ENCODE measurements around the gene ANO7.

ANO7 gene

GRCh38 chr2:241208058-241208457 is 19.6 kb downstream of the ANO7 start:
- DNase-seq (ENCODE audit: low read depth in 2 of 2), result no peak

- no peak for DNase-seq (ENCODE audit: low read depth in 2 of 2)
These were observed 20.8 kb downstream of the ANO7 start for GRCh38 chr2:241209271-241209670.

- DNase-seq (ENCODE audit: low read depth in 2 of 2), result no peak
These were observed 22.8 kb downstream of the ANO7 start for GRCh38 chr2:241211276-241211675.

- no peak for DNase-seq (ENCODE audit: low read depth in 2 of 2)
These were observed 24.6 kb downstream of the ANO7 start for GRCh38 chr2:241213041-241213440.

- no peak for DNase-seq (ENCODE audit: low read depth in 2 of 2)
These were observed 25.1 kb downstream of the ANO7 start for GRCh38 chr2:241213567-241213966.

- DNase-seq (ENCODE audit: low read depth in 2 of 2), result no peak
These were observed 25.7 kb downstream of the ANO7 start for GRCh38 chr2:241214209-241214608.

GRCh38 chr2:241214766-241215165 is 26.3 kb downstream of the ANO7 start:
- no peak for DNase-seq (ENCODE audit: low read depth in 2 of 2)

- no peak for DNase-seq (ENCODE audit: low read depth in 2 of 2)
These were observed 26.9 kb downstream of the ANO7 start for GRCh38 chr2:241215421-241215820.

- DNase-seq (ENCODE audit: low read depth in 2 of 2), result no peak
These were observed 27.8 kb downstream of the ANO7 start for GRCh38 chr2:241216211-241216761.

GRCh38 chr2:241217320-241218031 is 29.0 kb downstream of the ANO7 start:
- no peak for DNase-seq (ENCODE audit: low read depth in 2 of 2)

- no peak for DNase-seq (ENCODE audit: low read depth in 2 of 2)
These were observed 29.9 kb downstream of the ANO7 start for GRCh38 chr2:241218131-241219029.

GRCh38 chr2:241219030-241219382 is 30.5 kb downstream of the ANO7 start:
- no peak for DNase-seq (ENCODE audit: low read depth in 2 of 2)

GRCh38 chr2:241219856-241220356 is 31.4 kb downstream of the ANO7 start:
- no peak for DNase-seq (ENCODE audit: low read depth in 2 of 2)

- no peak for DNase-seq (ENCODE audit: low read depth in 2 of 2)
These were observed 34.9 kb downstream of the ANO7 start for GRCh38 chr2:241223211-241224017.

GRCh38 chr2:241224018-241224850 is 35.8 kb downstream of the ANO7 start:
- DNase-seq (ENCODE audit: low read depth in 2 of 2), result no peak

GRCh38 chr2:241224851-241225438 is 36.5 kb downstream of the ANO7 start:
- no peak for DNase-seq (ENCODE audit: low read depth in 2 of 2)

- DNase-seq (ENCODE audit: low read depth in 2 of 2), result no peak
These were observed 37.1 kb downstream of the ANO7 start for GRCh38 chr2:241225545-241225944.

GRCh38 chr2:241225983-241226382 is 37.5 kb downstream of the ANO7 start:
- no peak for DNase-seq (ENCODE audit: low read depth in 2 of 2)

- DNase-seq (ENCODE audit: low read depth in 2 of 2), result no peak
These were observed 38.5 kb downstream of the ANO7 start for GRCh38 chr2:241226723-241227572.

- no peak for DNase-seq (ENCODE audit: low read depth in 2 of 2)
These were observed 39.1 kb downstream of the ANO7 start for GRCh38 chr2:241227594-241227993.

All from stimulated activated CD4-positive, alpha-beta T cell treated with anti-CD3 and anti-CD28 coated beads, Interleukin-12 subunit alpha, Interleukin-12 subunit beta, amount 100 ng/mL, for 24 hours (primary cell).